Mucosa of descending colon (tissue), 3 donors: ENCODE measurements around the gene PPM1N. TPM values are rescaled to one million over a fixed set of nuclear protein-coding genes. Genes with fewer than 3 reads are reported as not detected.

Source experiments
- ATAC-seq: fragments of 200-7000 bp; cut with Tn5 transposase; one replicate; pipeline ENCODE4 v1.9.1; 2020; ENCODE audit warnings: mild to moderate bottlenecking, moderate library complexity
- DNase-seq, 3 donors: peaks; one replicate each; pipeline ENCODE4 v3.0.0-alpha.2; 2020
- H3K36me3 ChIP-seq: fragments of 200-600 bp; one replicate; pipeline ENCODE4 v1.8.0; 2021; ENCODE audit warnings: low read depth, mild to moderate bottlenecking
- H3K4me1 ChIP-seq: fragments of 200-600 bp; one replicate; pipeline ENCODE4 v1.8.0; 2021; ENCODE audit warnings: low read depth, mild to moderate bottlenecking
- H3K4me3 ChIP-seq: fragments of 200-600 bp; one replicate; pipeline ENCODE4 v1.8.0; 2021; ENCODE audit warnings: mild to moderate bottlenecking
- H3K9me3 ChIP-seq: fragments of 200-600 bp; one replicate; pipeline ENCODE4 v1.8.0; 2021; ENCODE audit warnings: mild to moderate bottlenecking
- CTCF ChIP-seq: fragments of 200-600 bp; IDR thresholded peaks from one replicate; pipeline ENCODE4 v1.8.0; 2022; ENCODE audit warnings: antibody characterized with exemption, mild to moderate bottlenecking
- intact Hi-C, 2 donors: fragments of 100-400 bp; cut with DNase I in 1 of 2; cut with micrococcal nuclease in 1 of 2; formaldehyde crosslinking; loops; one replicate each; pipeline versions ENCODE4 v1.11.0 to v1.11.1; 2022; cut with DNase I, micrococcal nuclease
- total RNA-seq, 3 donors: library from RNA; stranded (reverse); fragmentation: NEBNext Ultra II Directional in 2 of 3; extraction: Animal tissue kit (Norgen Biotek cat#: 25700) in 2 of 3; gene quantifications; one replicate each; pipeline versions ENCODE4 v1.2.1 to v1.2.4, GENCODE V29; 2021 to 2023
- donor health status: DM: no; HTN: no; CAD: no; lungs with moderate emphysema.
- donor health status: DM: no; HTN: no; CAD: no.
- donor health status: DM: no; HTN: yes; CAD: no.

PPM1N gene
- total RNA-seq, 3 donors from 2014 or later = 0.43 to 1.3 (median 0.87) TPM

- Histone ChIP-seq H3K4me3 (peak overlapping the region; percentile 14), H3K9me3 (peaks cover 4% of the 10 kb centered on the region), H3K4me1 (peaks cover 13% of the 10 kb centered on the region), H3K36me3 (peaks cover 6% of the 10 kb centered on the region)
- TF ChIP-seq CTCF = no peak
- ATAC-seq (peak; percentile 82), DNase-seq (peak; percentile 81 to 83 (median 82))
- intact Hi-C loops = no loop called here
These were observed 30.6 kb downstream of the PPM1N start for GRCh38 chr19:45528744-45529419.

- Histone ChIP-seq H3K4me1 (peaks cover 10% of the 10 kb centered on the region), H3K4me3 (no peak overlapping the region), H3K36me3 (peaks cover 6% of the 10 kb centered on the region), H3K9me3 (peaks cover 4% of the 10 kb centered on the region)
- DNase-seq = no peak
- no peak for ATAC-seq
- TF ChIP-seq CTCF = no peak
- intact Hi-C loops = no loop called here
These were observed 31.2 kb downstream of the PPM1N start for GRCh38 chr19:45529420-45529785.

- TF ChIP-seq CTCF = no peak
- H3K9me3 ChIP-seq = peaks cover 4% of the 10 kb centered on the region
- no peaks in the 10 kb centered on the region for H3K36me3 ChIP-seq
- H3K4me3 ChIP-seq = no peak overlapping the region
- ATAC-seq = no peak
- no peak for DNase-seq
- peaks cover 10% of the 10 kb centered on the region for H3K4me1 ChIP-seq
- intact Hi-C loops = no loop called here
These were observed 33.1 kb downstream of the PPM1N start for GRCh38 chr19:45531349-45531748.

GRCh38 chr19:45539459-45539858 lies 41.2 kb downstream of the PPM1N start:
- H3K36me3 ChIP-seq = no peaks in the 10 kb centered on the region
- H3K4me1 ChIP-seq = no peaks in the 10 kb centered on the region
- DNase-seq (peak in 1 of 3 donors; percentile 16), ATAC-seq (no peak)
- TF ChIP-seq CTCF = no peak
- intact Hi-C loops = no loop called here
- no peaks in the 10 kb centered on the region for H3K9me3 ChIP-seq
- no peak overlapping the region for H3K4me3 ChIP-seq

- H3K4me1 ChIP-seq = no peaks in the 10 kb centered on the region
- ATAC-seq (peak; percentile 55), DNase-seq (no peak)
- TF ChIP-seq CTCF = no peak
- H3K9me3 ChIP-seq = no peaks in the 10 kb centered on the region
- no peak overlapping the region for H3K4me3 ChIP-seq
- H3K36me3 ChIP-seq = no peaks in the 10 kb centered on the region
- intact Hi-C loops = no loop called here
These were observed 44.0 kb downstream of the PPM1N start for GRCh38 chr19:45542234-45542668.
